Prostate gland (tissue), 2 donors: ENCODE measurements around the gene BMERB1.

Experiments used
- POLR2A ChIP-seq: fragments of 450-650 bp; IDR thresholded peaks from one replicate; pipeline ENCODE4 v1.6.1; 2016; ENCODE audit warnings: antibody characterized with exemption, mild to moderate bottlenecking
- TF ChIP-seq, protein P1 (sequence below), 4 experiments: fragments of 200-600 bp in 2 of 4; fragments of 450-650 bp in 2 of 4; sonication (generic) in 2 of 4; IDR thresholded peaks; 1 replicate in 3 of 4; 2 replicates in 1 of 4; pipeline ENCODE4 v1.5.1; 2016 to 2019; ENCODE audit warnings: antibody characterized with exemption in 4 of 4, mild to moderate bottlenecking in 2 of 4, moderate library complexity in 2 of 4

DNA sequence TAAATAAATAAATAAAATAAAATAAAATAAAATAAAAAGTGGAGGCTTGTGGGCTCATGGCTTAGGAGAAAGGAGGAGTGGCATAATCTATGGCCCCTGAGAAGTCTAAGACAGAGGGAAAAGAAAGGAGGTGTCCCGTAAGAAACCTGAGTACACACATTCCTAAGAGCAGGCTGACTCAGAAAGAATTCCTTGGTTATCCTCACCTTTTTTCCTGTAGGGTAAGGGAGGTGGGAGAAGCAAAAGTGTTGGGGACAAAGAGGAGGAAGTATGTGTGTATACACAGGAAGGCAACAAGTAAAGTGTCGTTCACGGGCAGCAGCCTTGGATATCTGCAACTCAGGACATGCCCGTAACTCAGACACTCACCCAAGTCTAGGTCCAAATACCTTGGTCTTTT lies 179.3 kb downstream of the BMERB1 start:
- TF ChIP-seq, protein P1, sequence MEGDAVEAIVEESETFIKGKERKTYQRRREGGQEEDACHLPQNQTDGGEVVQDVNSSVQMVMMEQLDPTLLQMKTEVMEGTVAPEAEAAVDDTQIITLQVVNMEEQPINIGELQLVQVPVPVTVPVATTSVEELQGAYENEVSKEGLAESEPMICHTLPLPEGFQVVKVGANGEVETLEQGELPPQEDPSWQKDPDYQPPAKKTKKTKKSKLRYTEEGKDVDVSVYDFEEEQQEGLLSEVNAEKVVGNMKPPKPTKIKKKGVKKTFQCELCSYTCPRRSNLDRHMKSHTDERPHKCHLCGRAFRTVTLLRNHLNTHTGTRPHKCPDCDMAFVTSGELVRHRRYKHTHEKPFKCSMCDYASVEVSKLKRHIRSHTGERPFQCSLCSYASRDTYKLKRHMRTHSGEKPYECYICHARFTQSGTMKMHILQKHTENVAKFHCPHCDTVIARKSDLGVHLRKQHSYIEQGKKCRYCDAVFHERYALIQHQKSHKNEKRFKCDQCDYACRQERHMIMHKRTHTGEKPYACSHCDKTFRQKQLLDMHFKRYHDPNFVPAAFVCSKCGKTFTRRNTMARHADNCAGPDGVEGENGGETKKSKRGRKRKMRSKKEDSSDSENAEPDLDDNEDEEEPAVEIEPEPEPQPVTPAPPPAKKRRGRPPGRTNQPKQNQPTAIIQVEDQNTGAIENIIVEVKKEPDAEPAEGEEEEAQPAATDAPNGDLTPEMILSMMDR (IDR thresholded peaks at IDR 0.05), result no peak
- TF ChIP-seq POLR2A, result no peak
